ENCODE measurements around the gene ITPR3. TPM values are rescaled to one million over a fixed set of nuclear protein-coding genes. Genes with fewer than 3 reads are reported as not detected.
A peak's percentile ranks its signal among the peaks of the same experiment; 100 is the strongest.

Gene ITPR3
- total RNA-seq: 100 to 1,000 TPM; 106 to 108 TPM
- long read RNA-seq, partial matches to known transcripts: 135 of 146 reads
- long read RNA-seq, other reads (novel, unspliced or antisense): 11 of 146 reads

DNA sequence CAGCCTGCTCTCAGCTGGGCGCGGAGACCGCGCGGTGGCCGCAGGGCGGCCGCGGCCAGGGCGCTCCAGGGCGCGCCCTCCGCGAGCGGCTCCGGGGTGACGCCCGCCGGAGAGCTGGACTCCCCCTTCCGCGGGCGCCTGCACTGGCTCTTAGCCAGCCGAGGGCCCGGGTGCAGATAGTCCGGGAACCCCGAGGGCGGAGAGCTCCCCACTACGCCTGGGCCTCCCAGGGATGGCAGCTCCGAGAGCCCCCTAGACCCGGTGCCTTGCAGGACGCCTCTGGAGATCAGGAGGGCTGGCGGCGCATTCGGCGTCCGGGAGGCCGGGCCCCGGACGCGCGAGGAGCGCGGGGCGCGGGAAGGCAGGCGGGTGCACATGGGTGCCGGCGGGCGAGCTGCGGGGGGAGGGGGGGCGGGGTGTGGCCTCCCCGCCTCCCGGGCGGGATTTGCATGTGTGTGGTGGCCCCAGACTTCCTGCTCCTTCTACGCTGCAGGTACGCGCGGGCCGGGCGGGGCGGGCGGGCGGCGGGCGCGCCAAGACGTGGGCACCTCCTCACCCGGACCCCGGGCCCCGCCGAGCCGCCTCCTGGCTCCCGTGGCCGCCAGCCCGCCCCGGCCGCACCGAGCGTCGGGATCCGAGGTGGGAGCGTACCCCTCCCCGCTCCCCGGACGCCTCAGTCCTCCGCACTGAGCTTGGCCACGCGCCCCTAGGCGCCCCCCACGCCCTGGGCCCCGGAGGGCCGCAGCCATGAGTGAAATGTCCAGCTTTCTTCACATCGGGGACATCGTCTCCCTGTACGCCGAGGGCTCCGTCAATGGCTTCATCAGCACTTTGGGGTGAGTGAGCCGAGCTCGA lies at the start of gene ITPR3:
TSS of gene ITPR3 (plus strand) at position 467 of the 855 bp plus-strand sequence. CDS start at position 748, 281 bp downstream.
- intact Hi-C loops (cut with DNase I, micrococcal nuclease): no loop called here
- ATAC-seq (peak; percentile 58), DNase-seq (peak; percentile 77 to 78)

DNA sequence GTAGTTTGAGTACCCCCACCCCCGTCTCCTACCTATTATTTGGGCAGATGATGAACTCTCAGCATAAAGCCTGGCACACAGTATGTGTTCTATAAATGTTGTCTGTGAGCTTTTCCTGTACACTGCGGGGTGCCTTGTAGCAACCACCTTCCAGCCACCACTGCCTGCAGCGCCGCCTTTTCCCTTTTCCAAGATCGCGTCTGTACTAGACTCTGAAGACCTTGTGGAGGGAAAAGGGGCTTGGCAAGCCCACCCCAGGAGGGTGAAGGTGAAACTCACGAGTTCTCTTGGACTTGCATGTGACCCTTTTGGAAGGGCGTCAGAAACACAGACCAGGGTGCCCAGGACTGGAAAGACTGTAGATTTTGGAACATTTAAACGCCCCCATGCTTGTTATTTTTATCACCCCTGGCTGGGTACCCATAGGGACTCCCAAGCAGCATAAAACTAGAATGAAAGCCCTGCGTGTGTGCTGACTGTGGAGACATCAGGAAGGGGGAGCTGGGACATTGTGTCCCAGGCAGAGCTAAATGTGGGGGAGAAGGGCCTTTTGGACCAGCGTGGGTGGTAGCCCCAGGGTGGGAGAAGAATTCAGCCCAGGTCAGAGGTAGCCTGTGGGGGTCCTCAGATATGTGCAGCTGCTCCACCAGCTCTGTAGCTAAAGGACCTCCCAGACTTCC lies 49.3 kb upstream of the ITPR3 start:
- ATAC-seq: peak; percentile 11
- DNase-seq: no peak

DNA sequence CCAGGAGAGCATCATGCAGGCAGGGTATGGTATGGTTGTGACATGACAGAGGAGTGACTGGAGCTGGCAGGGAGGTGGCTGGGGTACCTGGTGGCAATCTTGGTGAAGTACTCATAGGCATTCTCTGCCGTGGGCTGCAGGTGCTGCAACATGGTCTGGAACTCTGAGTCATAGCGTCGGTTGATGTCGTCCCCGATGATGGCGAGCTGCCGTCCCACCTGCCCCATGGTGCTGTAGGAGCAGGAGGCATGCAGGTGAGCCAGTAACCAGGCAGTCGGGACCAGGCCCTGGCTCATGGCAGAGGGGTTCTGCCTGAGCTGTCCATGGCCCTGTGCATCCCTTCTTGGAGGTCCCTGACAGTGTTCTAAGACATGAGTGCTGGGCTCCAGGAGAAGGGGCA lies 45.9 kb upstream of the ITPR3 start:
- intact Hi-C loops (cut with DNase I, micrococcal nuclease): no loop called here
- ATAC-seq (no peak), DNase-seq (no peak)

More for the DNA sequence above, 49.3 kb upstream of the ITPR3 start:
- intact Hi-C loops (cut with DNase I, micrococcal nuclease): no loop called here

DNA sequence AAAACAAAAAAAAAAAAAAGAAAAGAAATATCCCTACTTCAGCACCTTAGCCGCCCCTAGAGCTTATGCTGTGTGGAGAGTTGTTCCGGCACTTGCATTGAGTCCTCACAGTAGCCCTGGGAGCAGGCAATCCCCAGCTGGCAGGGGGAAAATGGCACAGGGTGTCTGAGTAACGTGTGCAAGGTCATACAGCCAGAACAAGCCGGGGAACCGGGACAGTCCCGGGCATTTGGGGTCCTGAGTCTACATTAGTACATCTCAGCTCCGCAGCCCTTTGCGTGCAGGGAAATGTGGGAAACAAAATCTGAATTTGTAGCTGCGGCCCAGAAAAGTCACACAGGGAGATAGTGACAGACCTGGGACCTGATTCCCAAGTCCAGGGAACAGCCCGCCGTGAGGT lies 44.5 kb upstream of the ITPR3 start:
- intact Hi-C loops (cut with DNase I, micrococcal nuclease): no loop called here
- ATAC-seq (no peak), DNase-seq (peak in 1 of 2 donors; percentile 38)

- ATAC-seq (peak; percentile 72), DNase-seq (peak; percentile 93 to 98)
- intact Hi-C loops (cut with DNase I, micrococcal nuclease): no loop called here
These were observed 44.0 kb upstream of the ITPR3 start for GRCh38 chr6:33577106-33577535.

DNA sequence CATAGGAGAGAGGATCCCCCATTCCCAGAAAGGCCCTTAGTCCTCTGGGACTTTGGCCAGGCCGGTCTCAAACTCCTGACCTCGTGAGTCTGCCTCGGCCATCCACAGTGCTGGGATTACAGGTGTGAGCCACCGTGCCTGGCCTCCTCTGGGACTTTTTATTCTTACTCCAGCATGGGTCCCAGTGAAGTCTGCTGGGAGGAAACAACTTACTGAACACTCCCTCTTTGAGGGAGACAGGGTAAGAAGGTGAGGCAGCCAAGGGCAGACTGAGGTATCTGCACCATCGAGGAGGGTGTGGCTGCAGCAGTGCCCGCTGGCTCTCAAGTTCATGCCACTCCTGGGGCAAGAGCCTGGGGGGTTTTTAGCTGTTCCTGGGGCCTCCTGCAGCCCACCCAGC lies 43.4 kb upstream of the ITPR3 start:
- intact Hi-C loops (cut with DNase I, micrococcal nuclease): no loop called here
- ATAC-seq (peak; percentile 54), DNase-seq (peak; percentile 64 to 70)

GRCh38 chr6:33578164-33578563 lies 43.0 kb upstream of the ITPR3 start:
- DNase-seq (no peak), ATAC-seq (no peak)
- intact Hi-C loops (cut with DNase I, micrococcal nuclease): no loop called here

GRCh38 chr6:33578588-33579011 lies 42.5 kb upstream of the ITPR3 start:
- DNase-seq: peak; percentile 73 to 83
- peak; percentile 42 for ATAC-seq
- intact Hi-C loops (cut with DNase I, micrococcal nuclease): no loop called here

GRCh38 chr6:33579828-33580714 lies 41.1 kb upstream of the ITPR3 start, which contains the start of gene BAK1:
Gene BAK1 (minus strand): TSS chr6:33580276. CDS start chr6:33577604, 2,672 bp downstream.
- intact Hi-C loops (cut with DNase I, micrococcal nuclease): loop anchor here (10.0 kb wide), 2 partner anchors 125 to 185 kb away; no protein-coding TSS in a partner anchor
- ATAC-seq (peak; percentile 67), DNase-seq (peak; percentile 95 to 96)

- DNase-seq: no peak
- intact Hi-C loops (cut with DNase I, micrococcal nuclease): loop anchor here (10.0 kb wide), 2 partner anchors 124 to 184 kb away; no protein-coding TSS in a partner anchor
- no peak for ATAC-seq
These were observed 39.9 kb upstream of the ITPR3 start for GRCh38 chr6:33581186-33581585.

GRCh38 chr6:33583591-33584155 lies 37.4 kb upstream of the ITPR3 start:
- no peak for ATAC-seq
- DNase-seq: no peak
- intact Hi-C loops (cut with DNase I, micrococcal nuclease): loop anchor here (10.0 kb wide), 2 partner anchors 121 to 181 kb away; no protein-coding TSS in a partner anchor

GRCh38 chr6:33584700-33585402 lies 36.3 kb upstream of the ITPR3 start:
- DNase-seq (no peak), ATAC-seq (no peak)
- intact Hi-C loops (cut with DNase I, micrococcal nuclease): loop anchor here (10.0 kb wide), 2 partner anchors 120 to 180 kb away; no protein-coding TSS in a partner anchor

DNA sequence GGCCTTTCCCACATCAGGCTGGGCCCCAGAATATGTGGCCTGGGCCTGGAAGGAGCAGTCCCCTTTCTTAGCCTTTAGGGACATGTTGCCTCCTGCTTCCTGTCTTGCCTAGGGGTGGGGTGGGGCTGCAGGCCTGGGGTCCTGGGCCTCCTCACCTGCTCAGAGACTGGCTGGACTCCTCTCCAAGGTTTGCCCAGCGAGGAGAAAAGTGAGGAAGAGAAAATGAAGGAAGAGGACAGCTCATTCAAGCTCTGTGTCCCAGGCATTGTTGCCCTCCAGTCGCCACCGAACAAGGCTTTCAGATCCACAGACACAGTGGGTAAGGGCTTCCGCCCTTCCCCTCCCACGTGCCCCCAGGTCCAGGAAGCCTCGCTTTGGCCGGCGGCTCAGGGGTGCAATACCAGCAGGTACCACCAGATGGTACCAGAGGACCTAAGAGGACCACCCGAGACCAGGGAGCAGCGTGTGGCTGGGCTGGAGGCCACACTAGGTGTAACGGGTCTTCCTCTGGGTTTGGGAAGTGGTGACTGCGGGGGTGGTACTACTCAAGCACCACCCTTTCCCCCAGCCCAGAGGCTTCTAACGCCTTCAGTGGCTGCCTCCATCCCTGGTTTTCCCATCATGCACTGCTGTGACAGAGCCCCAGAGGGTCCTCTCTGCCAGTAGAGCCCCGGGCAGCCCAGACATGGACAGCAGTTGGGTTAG lies 35.6 kb upstream of the ITPR3 start:
- peak; percentile 73 to 92 for DNase-seq
- ATAC-seq: peak; percentile 17
- intact Hi-C loops (cut with DNase I, micrococcal nuclease): loop anchor here (10.0 kb wide), 2 partner anchors 119 to 179 kb away; no protein-coding TSS in a partner anchor

DNA sequence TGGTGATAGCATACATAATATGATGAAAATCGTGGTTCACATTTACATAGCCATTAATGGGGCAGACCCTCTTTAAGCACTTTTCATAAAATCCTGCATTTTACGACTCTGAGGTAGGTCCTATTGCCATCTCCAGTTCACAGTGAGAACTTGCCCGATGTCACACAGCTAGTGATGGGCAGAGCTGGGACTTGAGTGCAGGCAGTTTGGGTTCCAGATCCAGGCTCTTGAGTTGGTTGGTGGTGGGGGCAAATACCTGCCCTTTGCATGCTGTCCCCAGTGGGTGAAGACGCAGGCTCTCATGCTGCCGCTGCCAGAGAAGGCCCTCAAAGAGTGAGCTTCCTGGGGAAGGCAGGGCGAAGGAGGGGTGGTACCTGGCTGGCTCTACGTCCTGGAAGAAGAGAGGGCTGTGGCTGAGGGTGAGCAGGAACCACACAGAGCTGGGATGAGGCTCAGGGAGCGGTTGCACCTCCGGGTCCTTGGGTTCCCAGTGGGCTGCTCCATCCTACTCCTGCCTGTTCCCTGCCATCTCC lies 34.9 kb upstream of the ITPR3 start:
- DNase-seq: no peak
- intact Hi-C loops (cut with DNase I, micrococcal nuclease): loop anchor here (10.0 kb wide), 2 partner anchors 119 to 179 kb away; no protein-coding TSS in a partner anchor
- no peak for ATAC-seq

GRCh38 chr6:33587529-33587928 lies 33.6 kb upstream of the ITPR3 start:
- intact Hi-C loops (cut with DNase I, micrococcal nuclease): loop anchor here (10.0 kb wide), 2 partner anchors 117 to 177 kb away; no protein-coding TSS in a partner anchor
- DNase-seq (no peak), ATAC-seq (no peak)

DNA sequence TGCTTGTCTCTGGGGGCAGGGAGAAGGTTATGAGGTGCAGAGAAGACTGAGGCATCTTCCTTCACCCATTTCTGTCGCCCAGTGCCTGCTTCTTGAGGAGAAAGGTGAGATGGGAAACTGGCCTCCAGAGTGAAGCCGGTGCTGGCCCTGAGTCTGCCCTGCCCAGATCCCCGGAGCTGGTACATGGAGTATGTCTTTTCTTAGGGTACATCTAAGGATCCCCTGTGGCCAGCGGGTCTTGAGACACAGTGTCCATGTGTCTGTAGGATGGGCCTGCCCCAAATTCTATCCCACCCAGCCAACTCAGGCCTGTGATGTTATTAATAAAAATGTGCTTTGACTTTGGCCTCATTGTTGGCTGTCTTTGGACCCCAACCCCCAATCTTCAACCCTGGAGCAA lies 32.2 kb upstream of the ITPR3 start:
- no peak for DNase-seq
- ATAC-seq: no peak
- intact Hi-C loops (cut with DNase I, micrococcal nuclease): loop anchor here (10.0 kb wide), 2 partner anchors 116 to 176 kb away; no protein-coding TSS in a partner anchor

Measured in left colon (tissue), 2 donors.